HepG2 (cell line): ENCODE data around the gene ABCB9. TPM values are rescaled to one million over a fixed set of nuclear protein-coding genes. Genes with fewer than 3 reads are reported as not detected.

Source experiments
- CENPBD1 ChIP-seq: sonication (generic); formaldehyde crosslinking; IDR thresholded peaks from 2 replicates; pipeline ENCODE4 v1.8.0; 2022; ENCODE audit warnings: missing genetic modification reagents, low read depth, mild to moderate bottlenecking, borderline replicate concordance
- DNMT3B ChIP-seq: conservative IDR thresholded peaks from 2 replicates; pipeline ENCODE4 v1.6.1; 2016; ENCODE audit warnings: missing biosample characterization, control low read depth
- MAF1 ChIP-seq: sonication (generic); formaldehyde crosslinking; IDR thresholded peaks from 2 replicates; pipeline ENCODE4 v1.5.0; 2020; ENCODE audit warnings: missing genetic modification reagents, borderline replicate concordance
- MAFF ChIP-seq: IDR thresholded peaks from 2 replicates; pipeline ENCODE4 v1.6.1; 2011; ENCODE audit warnings: low read depth, low read length, improper control_type of control experiment
- MAFK ChIP-seq, 2 experiments: IDR thresholded peaks in 1 of 2; conservative IDR thresholded peaks in 1 of 2; 2 replicates each; pipeline ENCODE4 v1.6.1; 2011; ENCODE audit warnings: improper control_type of control experiment in 2 of 2, low read length in 2 of 2
- NFE2L2 ChIP-seq: fragments of 150-350 bp; IDR thresholded peaks from 2 replicates; pipeline ENCODE4 v1.6.1; 2014; ENCODE audit warnings: low read length
- NKX3-1 ChIP-seq: sonication (generic); formaldehyde crosslinking; IDR thresholded peaks from 2 replicates; pipeline ENCODE4 v1.5.0; 2020; ENCODE audit warnings: missing genetic modification reagents
- YEATS4 ChIP-seq: sonication (generic); formaldehyde crosslinking; IDR thresholded peaks from 2 replicates; pipeline ENCODE4 v1.4.0; 2020; ENCODE audit warnings: missing genetic modification reagents, borderline replicate concordance
- ZFP82 ChIP-seq: sonication (generic); formaldehyde crosslinking; IDR thresholded peaks from 2 replicates; pipeline ENCODE4 v1.5.1; 2020; ENCODE audit warnings: mild to moderate bottlenecking, missing genetic modification reagents, borderline replicate concordance
- ZFP90 ChIP-seq: sonication (generic); formaldehyde crosslinking; IDR thresholded peaks from 2 replicates; pipeline ENCODE4 v1.8.0; 2022; ENCODE audit warnings: missing genetic modification reagents, mild to moderate bottlenecking, inconsistent platforms, borderline replicate concordance
- ZFYVE20 ChIP-seq: sonication (generic); formaldehyde crosslinking; IDR thresholded peaks from 2 replicates; pipeline ENCODE4 v1.8.0; 2023; ENCODE audit warnings: low read depth, mild to moderate bottlenecking, moderate library complexity, missing genetic modification reagents, borderline replicate concordance
- ZMAT3 ChIP-seq: sonication (generic); formaldehyde crosslinking; conservative IDR thresholded peaks from 2 replicates; pipeline ENCODE4 v1.7.0; 2021; ENCODE audit warnings: missing genetic modification reagents
- ZNF251 ChIP-seq: sonication (generic); formaldehyde crosslinking; IDR thresholded peaks from 2 replicates; pipeline ENCODE4 v1.9.0; 2021; ENCODE audit warnings: mild to moderate bottlenecking, missing genetic modification reagents
- ZNF335 ChIP-seq: sonication (generic); formaldehyde crosslinking; IDR thresholded peaks from 2 replicates; pipeline ENCODE4 v1.4.0; 2020; ENCODE audit warnings: missing genetic modification reagents
- polyA plus RNA-seq, 8 experiments: library from polyadenylated mRNA; depleted of rRNA in 3 of 8; stranded (reverse) in 7 of 8; unstranded in 1 of 8; fragments of >200 nt; fragmentation: Illumina TruSeq in 4 of 8; extraction: Trizol in 4 of 8; gene quantifications; 2 replicates each; pipeline versions ENCODE4 v1.2.1 to v1.2.3, GENCODE V29; 2011 to 2016; ENCODE audit warnings: low read depth in 4 of 8, missing spikeins in 1 of 8, mixed read lengths in 1 of 8; ENCODE audit not compliant: insufficient read depth in 1 of 8
- total RNA-seq, 5 experiments: library from RNA; depleted of rRNA; stranded (reverse); fragments of >200 nt; fragmentation: Illumina TruSeq; extraction: Trizol; gene quantifications; 2 replicates each; pipeline ENCODE4 v1.2.3, GENCODE V29; 2016; ENCODE audit warnings: low read depth in 1 of 5
- TF ChIP-seq, protein P1 (sequence below): sonication (generic); formaldehyde crosslinking; IDR thresholded peaks from 2 replicates; pipeline ENCODE4 v1.8.1; 2023; ENCODE audit warnings: mild to moderate bottlenecking, inconsistent platforms, moderate library complexity, missing genetic modification reagents, borderline replicate concordance
- TF ChIP-seq, protein P2 (sequence below): IDR thresholded peaks from 2 replicates; pipeline ENCODE4 v1.6.1; 2016; ENCODE audit warnings: low read depth, control low read depth
- TF ChIP-seq, protein P3 (sequence below): sonication (generic); formaldehyde crosslinking; IDR thresholded peaks from 2 replicates; pipeline ENCODE4 v1.8.1; 2023; ENCODE audit warnings: mild to moderate bottlenecking, missing genetic modification reagents, borderline replicate concordance
- TF ChIP-seq, protein P4 (sequence below): sonication (generic); formaldehyde crosslinking; IDR thresholded peaks from 2 replicates; pipeline ENCODE4 v1.4.0; 2020; ENCODE audit warnings: missing genetic modification reagents, borderline replicate concordance

The ABCB9 gene
- total and polyA plus RNA-seq, 2 of the 13 experiments (the other 11 are each of a cell fraction or from before 2014, with no cell fraction given) = 5.1 to 6.0 TPM

DNA sequence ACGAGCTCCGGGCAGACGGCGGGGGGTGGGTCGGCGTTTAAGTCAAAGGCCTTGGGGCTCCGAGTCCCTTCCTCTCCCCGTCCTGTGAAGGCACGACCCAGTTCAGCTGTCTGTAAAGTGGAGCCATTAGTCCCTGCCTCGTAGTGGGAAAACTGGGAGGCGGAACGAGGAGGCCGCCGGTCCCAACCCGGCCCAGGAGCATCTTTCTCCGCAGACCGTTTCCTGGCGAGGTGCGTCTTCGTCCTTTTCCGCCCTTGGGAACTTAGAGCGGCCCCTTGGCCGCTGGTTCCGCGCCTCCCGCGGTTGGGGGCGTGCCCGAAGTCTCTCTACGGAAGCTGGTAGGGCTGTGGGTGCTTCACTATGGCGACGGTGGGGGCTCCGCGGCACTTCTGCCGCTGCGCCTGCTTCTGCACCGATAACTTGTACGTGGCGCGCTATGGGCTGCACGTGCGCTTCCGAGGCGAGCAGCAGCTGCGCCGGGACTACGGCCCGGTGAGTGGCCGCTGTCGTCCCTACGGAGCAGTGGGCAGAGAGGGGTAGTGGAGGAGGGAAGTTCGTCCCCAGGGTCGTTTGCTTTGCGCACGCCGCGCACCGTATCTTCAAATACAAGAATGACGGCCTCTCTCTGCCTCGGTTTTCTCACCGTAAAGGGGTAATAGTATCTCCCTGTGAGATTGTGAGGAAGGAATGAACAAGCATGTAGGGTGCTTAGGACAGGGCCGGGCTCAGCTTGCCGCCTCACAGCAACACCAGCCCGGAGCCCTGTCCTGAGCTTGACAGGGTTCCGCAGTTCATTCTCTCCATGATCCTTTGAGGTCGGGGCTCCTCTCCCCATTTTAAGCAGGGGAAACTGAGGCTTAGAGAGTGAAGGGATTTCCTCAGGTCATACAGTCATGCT is 8.9 kb upstream of the ABCB9 start, which contains the start of gene OGFOD2 (continued):
- TF ChIP-seq ZFYVE20 = peak; percentile 6; the same call in 1 of the 2 replicates
- TF ChIP-seq, protein P1, sequence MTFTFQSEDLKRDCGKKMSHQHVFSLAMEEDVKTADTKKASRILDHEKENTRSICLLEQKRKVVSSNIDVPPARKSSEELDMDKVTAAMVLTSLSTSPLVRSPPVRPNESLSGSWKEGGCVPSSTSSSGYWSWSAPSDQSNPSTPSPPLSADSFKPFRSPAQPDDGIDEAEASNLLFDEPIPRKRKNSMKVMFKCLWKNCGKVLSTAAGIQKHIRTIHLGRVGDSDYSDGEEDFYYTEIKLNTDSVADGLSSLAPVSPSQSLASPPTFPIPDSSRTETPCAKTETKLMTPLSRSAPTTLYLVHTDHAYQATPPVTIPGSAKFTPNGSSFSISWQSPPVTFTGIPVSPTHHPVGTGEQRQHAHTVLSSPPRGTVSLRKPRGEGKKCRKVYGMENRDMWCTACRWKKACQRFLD (CRISPR knock-in tag) = no peak
- no peak for TF ChIP-seq ZFP82
- TF ChIP-seq ZNF251 = no peak
- TF ChIP-seq NFE2L2 = no peak
- no peak for TF ChIP-seq ZNF335 (CRISPR knock-in tag)
- TF ChIP-seq MAF1 (CRISPR knock-in tag) = 0 out of 2 replicates have a peak, but pooled peaks have one; percentile 29
- TF ChIP-seq MAFF = no peak
- TF ChIP-seq CENPBD1 (CRISPR knock-in tag) = no peak
- no peak for TF ChIP-seq NKX3-1 (CRISPR knock-in tag)
- TF ChIP-seq, protein P2, sequence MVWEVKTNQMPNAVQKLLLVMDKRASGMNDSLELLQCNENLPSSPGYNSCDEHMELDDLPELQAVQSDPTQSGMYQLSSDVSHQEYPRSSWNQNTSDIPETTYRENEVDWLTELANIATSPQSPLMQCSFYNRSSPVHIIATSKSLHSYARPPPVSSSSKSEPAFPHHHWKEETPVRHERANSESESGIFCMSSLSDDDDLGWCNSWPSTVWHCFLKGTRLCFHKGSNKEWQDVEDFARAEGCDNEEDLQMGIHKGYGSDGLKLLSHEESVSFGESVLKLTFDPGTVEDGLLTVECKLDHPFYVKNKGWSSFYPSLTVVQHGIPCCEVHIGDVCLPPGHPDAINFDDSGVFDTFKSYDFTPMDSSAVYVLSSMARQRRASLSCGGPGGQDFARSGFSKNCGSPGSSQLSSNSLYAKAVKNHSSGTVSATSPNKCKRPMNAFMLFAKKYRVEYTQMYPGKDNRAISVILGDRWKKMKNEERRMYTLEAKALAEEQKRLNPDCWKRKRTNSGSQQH (CRISPR knock-in tag) = 0 out of 2 replicates have a peak, but pooled peaks have one; percentile 31
- no peak for TF ChIP-seq DNMT3B (CRISPR knock-in tag)
- TF ChIP-seq YEATS4 (CRISPR knock-in tag) = no peak; the same call in 1 of the 2 replicates
- 0 out of 2 replicates have a peak, but pooled peaks have one; percentile 59 for TF ChIP-seq ZMAT3 (CRISPR knock-in tag)
- TF ChIP-seq, protein P3, sequence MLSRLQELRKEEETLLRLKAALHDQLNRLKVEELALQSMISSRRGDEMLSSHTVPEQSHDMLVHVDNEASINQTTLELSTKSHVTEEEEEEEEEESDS (CRISPR knock-in tag) = no peak
- no peak; the same call in 1 of the 2 replicates for TF ChIP-seq ZFP90 (CRISPR knock-in tag)
- TF ChIP-seq MAFK (conservative IDR thresholded peaks at IDR 0.05 in 1 of 2, IDR thresholded peaks at IDR 0.05 in 1 of 2; ENCODE audit: low read length in 2 of 2) = no peak
- TF ChIP-seq, protein P4, sequence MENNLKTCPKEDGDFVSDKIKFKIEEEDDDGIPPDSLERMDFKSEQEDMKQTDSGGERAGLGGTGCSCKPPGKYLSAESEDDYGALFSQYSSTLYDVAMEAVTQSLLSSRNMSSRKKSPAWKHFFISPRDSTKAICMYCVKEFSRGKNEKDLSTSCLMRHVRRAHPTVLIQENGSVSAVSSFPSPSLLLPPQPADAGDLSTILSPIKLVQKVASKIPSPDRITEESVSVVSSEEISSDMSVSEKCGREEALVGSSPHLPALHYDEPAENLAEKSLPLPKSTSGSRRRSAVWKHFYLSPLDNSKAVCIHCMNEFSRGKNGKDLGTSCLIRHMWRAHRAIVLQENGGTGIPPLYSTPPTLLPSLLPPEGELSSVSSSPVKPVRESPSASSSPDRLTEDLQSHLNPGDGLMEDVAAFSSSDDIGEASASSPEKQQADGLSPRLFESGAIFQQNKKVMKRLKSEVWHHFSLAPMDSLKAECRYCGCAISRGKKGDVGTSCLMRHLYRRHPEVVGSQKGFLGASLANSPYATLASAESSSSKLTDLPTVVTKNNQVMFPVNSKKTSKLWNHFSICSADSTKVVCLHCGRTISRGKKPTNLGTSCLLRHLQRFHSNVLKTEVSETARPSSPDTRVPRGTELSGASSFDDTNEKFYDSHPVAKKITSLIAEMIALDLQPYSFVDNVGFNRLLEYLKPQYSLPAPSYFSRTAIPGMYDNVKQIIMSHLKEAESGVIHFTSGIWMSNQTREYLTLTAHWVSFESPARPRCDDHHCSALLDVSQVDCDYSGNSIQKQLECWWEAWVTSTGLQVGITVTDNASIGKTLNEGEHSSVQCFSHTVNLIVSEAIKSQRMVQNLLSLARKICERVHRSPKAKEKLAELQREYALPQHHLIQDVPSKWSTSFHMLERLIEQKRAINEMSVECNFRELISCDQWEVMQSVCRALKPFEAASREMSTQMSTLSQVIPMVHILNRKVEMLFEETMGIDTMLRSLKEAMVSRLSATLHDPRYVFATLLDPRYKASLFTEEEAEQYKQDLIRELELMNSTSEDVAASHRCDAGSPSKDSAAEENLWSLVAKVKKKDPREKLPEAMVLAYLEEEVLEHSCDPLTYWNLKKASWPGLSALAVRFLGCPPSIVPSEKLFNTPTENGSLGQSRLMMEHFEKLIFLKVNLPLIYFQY = no peak
